ENCODE results near the gene PATL2. TPM values are rescaled to one million over a fixed set of nuclear protein-coding genes. Genes with fewer than 3 reads are reported as not detected.
"Not testable (repeated sequence)": the region's sequence is repeated elsewhere in the genome, so short reads cannot be mapped to it uniquely, and the experiment has no call there.

The PATL2 gene
- total RNA-seq, 2 donors from 2014 or later: 50.8 to 52.9 TPM

- Mint-ChIP-seq H3K36me3 (ENCODE audit: insufficient read depth in 2 of 2) (peaks cover 2 to 5% of the 10 kb centered on the region in 2 donors), H3K4me3 (no peak overlapping the region), H3K27me3 (ENCODE audit: low read depth) (no peaks in the 10 kb centered on the region), H3K4me1 (ENCODE audit: low read depth) (peaks cover 7% of the 10 kb centered on the region), H3K9me3 (peaks cover 5% of the 10 kb centered on the region in 2 donors), H3K27ac (no peak overlapping the region)
- DNase-seq (no peak), ATAC-seq (replicated peaks in 1 of 2) (no peak)
Observed at GRCh38 chr15:44695294-44695693, 15.8 kb downstream of the PATL2 start.

- no peak for ATAC-seq (replicated peaks in 1 of 2)
- H3K9me3 Mint-ChIP-seq: peaks cover 4 to 5% of the 10 kb centered on the region in 2 donors
- no peak overlapping the region for H3K4me3 Mint-ChIP-seq
- DNase-seq: no peak
- H3K27me3 Mint-ChIP-seq (ENCODE audit: low read depth): no peaks in the 10 kb centered on the region
- H3K4me1 Mint-ChIP-seq (ENCODE audit: low read depth): peaks cover 7% of the 10 kb centered on the region
- peaks cover 0 to 2% of the 10 kb centered on the region in 2 donors for H3K36me3 Mint-ChIP-seq (ENCODE audit: insufficient read depth in 2 of 2)
- H3K27ac Mint-ChIP-seq: no peak overlapping the region
Observed at GRCh38 chr15:44694416-44694815, 16.7 kb downstream of the PATL2 start.

GRCh38 chr15:44692659-44693058 is 18.5 kb downstream of the PATL2 start:
- Mint-ChIP-seq H3K27ac (no peak overlapping the region), H3K36me3 (ENCODE audit: insufficient read depth in 2 of 2) (peaks cover 5 to 13% of the 10 kb centered on the region in 2 donors), H3K4me1 (ENCODE audit: low read depth) (peaks cover 7% of the 10 kb centered on the region), H3K9me3 (peaks cover 2 to 5% of the 10 kb centered on the region in 2 donors), H3K27me3 (ENCODE audit: low read depth) (no peaks in the 10 kb centered on the region), H3K4me3 (no peak overlapping the region)
- DNase-seq: no peak
- ATAC-seq (replicated peaks in 1 of 2): no peak

GRCh38 chr15:44690245-44690644 is 20.9 kb downstream of the PATL2 start:
- not testable (repeated sequence) for H3K27me3 Mint-ChIP-seq (ENCODE audit: low read depth); H3K9me3 Mint-ChIP-seq; H3K4me3 Mint-ChIP-seq; H3K27ac Mint-ChIP-seq; DNase-seq
- ATAC-seq (replicated peaks in 1 of 2): peak in 1 of 2 donors; percentile 40
- Mint-ChIP-seq H3K36me3 (ENCODE audit: insufficient read depth in 2 of 2) (peaks cover 16 to 27% of the 10 kb centered on the region in 2 donors), H3K4me1 (ENCODE audit: low read depth) (peaks cover 13% of the 10 kb centered on the region)

GRCh38 chr15:44689318-44689717 is 21.8 kb downstream of the PATL2 start:
- not testable (repeated sequence) for ATAC-seq (replicated peaks in 1 of 2); H3K27ac Mint-ChIP-seq; H3K4me3 Mint-ChIP-seq; DNase-seq; H3K9me3 Mint-ChIP-seq; H3K27me3 Mint-ChIP-seq (ENCODE audit: low read depth)
- peaks cover 19 to 29% of the 10 kb centered on the region in 2 donors for H3K36me3 Mint-ChIP-seq (ENCODE audit: insufficient read depth in 2 of 2)
- peaks cover 16% of the 10 kb centered on the region for H3K4me1 Mint-ChIP-seq (ENCODE audit: low read depth)

- peaks cover 18 to 24% of the 10 kb centered on the region in 2 donors for H3K36me3 Mint-ChIP-seq (ENCODE audit: insufficient read depth in 2 of 2)
- H3K27ac Mint-ChIP-seq: peak overlapping the region; percentile 97
- H3K4me1 Mint-ChIP-seq (ENCODE audit: low read depth): peaks cover 69% of the 10 kb centered on the region
Observed at GRCh38 chr15:44682809-44683682, 28.1 kb downstream of the PATL2 start.

GRCh38 chr15:44682211-44682610 is 28.9 kb downstream of the PATL2 start:
- peaks cover 76% of the 10 kb centered on the region for H3K4me1 Mint-ChIP-seq (ENCODE audit: low read depth)
- peak in 1 of 2 donors; percentile 36 for DNase-seq
- H3K27ac Mint-ChIP-seq: peak overlapping the region; percentile 97
- H3K27me3 Mint-ChIP-seq (ENCODE audit: low read depth): no peaks in the 10 kb centered on the region
- peaks cover 12 to 18% of the 10 kb centered on the region in 2 donors for H3K36me3 Mint-ChIP-seq (ENCODE audit: insufficient read depth in 2 of 2)
- ATAC-seq (replicated peaks in 1 of 2): peak; percentile 68 to 76
- peaks cover 5% of the 10 kb centered on the region in 2 donors for H3K9me3 Mint-ChIP-seq
- peak overlapping the region; percentile 79 to 93 for H3K4me3 Mint-ChIP-seq

More at GRCh38 chr15:44682809-44683682, 28.1 kb downstream of the PATL2 start:
- ATAC-seq (replicated peaks in 1 of 2) (peak; percentile 72 to 74), DNase-seq (peak; percentile 86 to 87)
- H3K27me3 Mint-ChIP-seq (ENCODE audit: low read depth); H3K9me3 Mint-ChIP-seq: not testable (repeated sequence)
- peak overlapping the region; percentile 79 to 93 for H3K4me3 Mint-ChIP-seq

GRCh38 chr15:44676676-44677075 is 34.4 kb downstream of the PATL2 start:
- H3K4me3 Mint-ChIP-seq: peak overlapping the region; percentile 82 to 83
- DNase-seq: peak; percentile 62 to 66
- no peaks in the 10 kb centered on the region for H3K27me3 Mint-ChIP-seq (ENCODE audit: low read depth)
- peaks cover 78% of the 10 kb centered on the region for H3K4me1 Mint-ChIP-seq (ENCODE audit: low read depth)
- peak; percentile 66 to 74 for ATAC-seq (replicated peaks in 1 of 2)
- no peaks in the 10 kb centered on the region for H3K9me3 Mint-ChIP-seq
- peaks cover 0 to 1% of the 10 kb centered on the region in 2 donors for H3K36me3 Mint-ChIP-seq (ENCODE audit: insufficient read depth in 2 of 2)
- H3K27ac Mint-ChIP-seq: peak overlapping the region; percentile 87

GRCh38 chr15:44675911-44676310 is 35.2 kb downstream of the PATL2 start:
- Mint-ChIP-seq H3K27me3 (ENCODE audit: low read depth) (no peaks in the 10 kb centered on the region), H3K4me3 (peak overlapping the region; percentile 82 to 83), H3K36me3 (ENCODE audit: insufficient read depth in 2 of 2) (peaks cover 0 to 1% of the 10 kb centered on the region in 2 donors), H3K27ac (peak overlapping the region; percentile 87), H3K9me3 (no peaks in the 10 kb centered on the region), H3K4me1 (ENCODE audit: low read depth) (peaks cover 79% of the 10 kb centered on the region)
- no peak for ATAC-seq (replicated peaks in 1 of 2)
- DNase-seq: no peak

- Mint-ChIP-seq H3K4me3 (no peak overlapping the region), H3K36me3 (ENCODE audit: insufficient read depth in 2 of 2) (peaks cover 0 to 1% of the 10 kb centered on the region in 2 donors), H3K27me3 (ENCODE audit: low read depth) (no peaks in the 10 kb centered on the region), H3K27ac (no peak overlapping the region), H3K9me3 (no peaks in the 10 kb centered on the region), H3K4me1 (ENCODE audit: low read depth) (peaks cover 85% of the 10 kb centered on the region)
- DNase-seq: no peak
- ATAC-seq (replicated peaks in 1 of 2): no peak
Observed at GRCh38 chr15:44673639-44674038, 37.5 kb downstream of the PATL2 start.

GRCh38 chr15:44670087-44670950 is 40.8 kb downstream of the PATL2 start:
- no peak for ATAC-seq (replicated peaks in 1 of 2)
- Mint-ChIP-seq H3K27me3 (ENCODE audit: low read depth) (no peaks in the 10 kb centered on the region), H3K27ac (peak overlapping the region; percentile 91), H3K36me3 (ENCODE audit: insufficient read depth in 2 of 2) (peaks cover 0 to 1% of the 10 kb centered on the region in 2 donors), H3K4me1 (ENCODE audit: low read depth) (peaks cover 84% of the 10 kb centered on the region), H3K9me3 (no peaks in the 10 kb centered on the region), H3K4me3 (peak overlapping the region in 1 of 2 donors; percentile 51)
- DNase-seq: no peak

- ATAC-seq (replicated peaks in 1 of 2) (no peak), DNase-seq (no peak)
- Mint-ChIP-seq H3K9me3 (no peaks in the 10 kb centered on the region), H3K4me1 (ENCODE audit: low read depth) (peaks cover 88% of the 10 kb centered on the region), H3K27ac (peak overlapping the region; percentile 4), H3K27me3 (ENCODE audit: low read depth) (no peaks in the 10 kb centered on the region), H3K36me3 (ENCODE audit: insufficient read depth in 2 of 2) (peaks cover under 1 to 1% of the 10 kb centered on the region in 2 donors), H3K4me3 (no peak overlapping the region)
Observed at GRCh38 chr15:44668921-44669320, 42.2 kb downstream of the PATL2 start.

GRCh38 chr15:44667039-44667360 is 44.1 kb downstream of the PATL2 start:
- DNase-seq (no peak), ATAC-seq (replicated peaks in 1 of 2) (no peak)
- H3K4me3 Mint-ChIP-seq: peak overlapping the region; percentile 92 to 96
- H3K9me3 Mint-ChIP-seq: no peaks in the 10 kb centered on the region
- peaks cover 5% of the 10 kb centered on the region in 2 donors for H3K36me3 Mint-ChIP-seq (ENCODE audit: insufficient read depth in 2 of 2)
- H3K27me3 Mint-ChIP-seq (ENCODE audit: low read depth): no peaks in the 10 kb centered on the region
- peak overlapping the region; percentile 99 for H3K27ac Mint-ChIP-seq
- peaks cover 82% of the 10 kb centered on the region for H3K4me1 Mint-ChIP-seq (ENCODE audit: low read depth)
